DMS79 treated with DMSO at 0.1 percent for 48 hours (cell line): ENCODE data around the gene SAMM50.
A peak's percentile ranks its signal among the peaks of the same experiment; 100 is the strongest.

ENCODE experiments used
- DNase-seq: peaks from one replicate; lab custom pipeline; 2025; lab: John Stamatoyannopoulos, UW

The SAMM50 gene

DNA sequence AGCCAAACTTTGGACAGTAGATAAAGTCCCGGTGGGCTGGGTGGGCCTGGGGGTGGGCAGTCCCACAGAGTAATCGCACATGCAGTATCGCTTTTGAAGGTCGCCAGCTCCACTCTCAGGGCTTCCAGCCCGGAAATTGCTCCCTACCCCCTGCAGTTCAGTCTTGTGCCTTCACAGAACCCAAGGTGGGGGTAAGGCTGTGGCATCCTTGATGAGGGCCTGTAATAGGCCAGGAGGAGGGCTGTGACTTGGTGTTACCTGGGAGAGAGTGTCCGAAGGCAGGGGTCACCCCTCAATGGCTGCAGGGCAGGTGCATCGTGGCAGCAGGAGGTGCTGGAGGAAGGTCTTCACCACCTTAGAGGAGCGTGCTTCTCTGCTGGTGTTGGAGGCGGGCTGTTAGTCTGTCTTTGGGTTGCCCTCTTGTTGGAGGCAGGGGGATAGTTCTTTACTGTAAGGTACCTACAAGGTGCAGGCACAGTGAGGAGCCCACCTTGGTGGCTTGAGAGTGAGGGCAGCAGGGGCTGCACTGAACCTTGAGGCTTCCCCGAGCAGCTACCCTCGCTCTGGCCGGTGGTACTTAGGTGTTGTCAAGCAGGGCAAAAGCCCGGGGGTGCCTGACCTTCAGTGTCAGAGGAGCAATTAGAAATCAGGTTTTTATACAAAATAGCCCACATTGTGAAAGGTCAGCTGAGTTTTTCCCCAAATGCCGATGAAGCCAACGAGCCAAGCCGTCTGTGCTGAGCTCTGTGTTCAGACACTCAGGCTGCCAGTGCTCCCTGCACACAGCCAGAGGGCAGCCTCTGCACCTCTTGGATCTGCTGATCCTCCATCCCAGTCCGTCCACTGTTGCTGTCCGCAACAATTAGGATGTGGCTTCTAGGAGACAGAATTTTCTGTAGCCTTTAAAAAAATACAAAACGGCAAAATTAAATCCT is 21.9 kb downstream of the SAMM50 start:
- DNase-seq = no peak

DNA sequence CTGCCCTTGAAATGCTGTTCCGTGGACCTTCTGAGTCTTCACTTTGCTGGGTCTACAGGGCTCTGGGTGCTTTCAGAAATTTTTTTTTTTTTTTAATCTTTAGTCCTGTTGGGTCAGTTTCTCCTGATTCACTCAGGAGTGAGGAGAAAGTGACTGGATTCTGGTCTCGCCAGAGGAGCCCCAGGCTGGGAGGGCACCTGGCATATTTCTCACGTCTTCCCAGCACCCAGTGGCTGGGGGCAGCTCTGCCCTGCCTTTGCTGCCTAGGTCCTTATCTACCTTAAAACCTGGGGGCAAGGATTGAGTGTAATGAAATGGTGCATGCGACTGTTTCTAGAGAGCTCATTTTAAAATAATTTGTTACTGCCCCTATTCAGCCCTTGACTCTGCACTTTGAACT is 23.3 kb downstream of the SAMM50 start:
- no peak for DNase-seq

DNA sequence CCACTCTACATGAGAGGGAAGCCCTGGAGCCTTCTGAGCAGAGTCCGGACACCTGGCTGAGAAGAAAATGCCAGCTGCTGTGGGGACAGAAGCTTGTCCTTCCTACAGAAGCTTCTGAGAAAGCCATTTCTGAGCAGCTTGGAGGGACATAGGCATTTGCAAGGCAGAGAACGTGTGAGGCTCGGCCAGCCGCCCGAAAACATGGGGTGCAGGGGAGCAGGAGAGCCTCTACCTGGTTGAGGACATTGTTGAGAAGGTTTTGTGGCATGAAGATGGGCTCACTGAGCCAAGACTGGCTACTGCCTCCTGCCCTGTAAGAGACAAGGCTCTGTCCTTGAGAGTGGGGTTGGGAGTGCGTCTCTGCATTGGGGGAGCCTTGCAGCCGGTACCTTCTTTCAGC is 25.3 kb downstream of the SAMM50 start:
- no peak for DNase-seq

DNA sequence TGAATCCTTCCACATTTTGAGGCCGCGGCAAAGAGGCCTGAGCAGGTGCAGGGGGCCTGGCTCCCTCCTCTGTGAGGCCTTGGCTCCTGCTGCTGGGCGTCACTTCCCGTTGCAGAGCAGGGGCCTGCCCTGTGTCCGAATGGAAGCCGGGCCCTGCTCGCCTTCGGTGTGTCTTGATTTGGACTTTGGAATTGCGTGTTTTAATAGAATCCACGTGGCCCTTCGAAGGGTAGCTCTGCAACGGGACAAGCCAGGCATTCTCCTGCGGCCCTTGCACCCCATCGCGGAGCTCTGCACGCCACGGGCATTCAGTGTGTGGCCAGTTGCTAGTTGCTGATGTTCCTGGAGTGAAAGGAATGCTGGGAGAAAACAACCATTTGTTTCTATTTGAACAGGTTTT is 25.8 kb downstream of the SAMM50 start:
- no peak for DNase-seq

DNA sequence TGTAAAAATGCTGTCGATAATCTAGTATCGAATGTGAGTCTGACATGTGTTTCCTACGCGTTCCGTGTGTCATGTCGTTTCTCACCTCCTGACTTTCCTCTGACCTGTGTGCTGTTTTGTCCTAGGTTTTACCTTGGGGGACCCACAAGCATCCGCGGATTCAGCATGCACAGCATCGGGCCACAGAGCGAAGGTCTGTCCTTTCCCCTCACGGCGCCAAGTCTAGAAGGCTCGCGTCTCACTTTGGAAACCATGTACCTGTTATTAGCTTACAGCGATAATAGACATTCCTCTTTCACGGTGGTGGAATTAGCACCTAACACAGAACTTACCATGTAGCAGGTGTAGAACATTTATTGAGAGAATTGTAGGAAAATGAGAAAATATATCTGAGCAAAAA is 28.6 kb downstream of the SAMM50 start:
- no peak for DNase-seq

DNA sequence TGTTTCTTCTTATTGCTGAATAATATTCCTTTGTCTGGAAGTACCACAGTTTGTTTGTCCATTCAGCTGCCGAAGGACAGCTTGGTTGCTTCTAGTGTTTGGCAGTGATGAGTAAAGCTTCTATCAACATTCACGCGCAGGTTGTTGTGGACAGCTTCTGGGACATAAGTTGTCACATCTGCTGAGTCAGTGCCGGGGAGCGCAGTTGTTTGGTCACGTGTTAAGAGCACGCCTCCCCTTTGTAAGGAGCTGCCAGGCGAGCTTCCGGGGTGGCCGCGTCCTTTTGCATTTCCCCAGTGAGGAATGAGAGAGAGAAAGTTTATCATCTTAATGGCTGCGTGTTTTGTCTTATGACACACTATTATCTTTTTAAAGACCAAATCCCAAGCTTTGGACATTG is 30.3 kb downstream of the SAMM50 start:
- DNase-seq = no peak

DNA sequence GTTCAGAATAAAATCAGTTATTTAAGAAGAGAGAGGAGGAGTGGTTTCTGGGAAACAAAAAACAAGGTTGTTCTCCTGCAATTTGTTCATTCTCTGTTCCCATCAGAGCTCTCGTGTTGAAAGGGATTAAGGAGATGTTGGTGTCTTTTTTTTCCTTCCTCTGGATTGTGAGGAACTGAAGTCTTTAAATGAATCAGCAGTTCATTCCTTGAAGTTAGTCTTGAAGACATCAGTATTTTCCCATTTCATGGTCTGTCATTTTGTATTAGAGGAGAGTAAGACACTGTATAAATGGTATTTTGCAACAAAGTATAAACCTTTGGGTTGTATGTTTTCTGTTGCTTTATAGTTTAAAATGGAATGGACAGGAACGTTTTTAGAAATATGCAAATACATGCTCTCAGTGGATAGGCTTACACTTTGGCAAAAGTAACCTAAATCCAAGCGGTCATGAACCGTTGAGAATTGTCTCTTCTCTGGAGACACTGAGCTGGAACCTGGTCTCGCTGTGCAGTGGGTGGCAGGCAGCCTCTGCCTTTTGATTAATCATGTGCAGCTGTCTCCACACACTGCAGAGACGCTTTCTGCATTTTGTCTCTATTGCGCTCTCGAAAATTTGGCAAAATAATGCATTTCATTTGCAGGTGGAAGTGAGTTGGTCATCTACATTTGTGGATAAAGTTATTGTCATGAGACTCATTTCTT is 33.0 kb downstream of the SAMM50 start:
- no peak for DNase-seq

DNA sequence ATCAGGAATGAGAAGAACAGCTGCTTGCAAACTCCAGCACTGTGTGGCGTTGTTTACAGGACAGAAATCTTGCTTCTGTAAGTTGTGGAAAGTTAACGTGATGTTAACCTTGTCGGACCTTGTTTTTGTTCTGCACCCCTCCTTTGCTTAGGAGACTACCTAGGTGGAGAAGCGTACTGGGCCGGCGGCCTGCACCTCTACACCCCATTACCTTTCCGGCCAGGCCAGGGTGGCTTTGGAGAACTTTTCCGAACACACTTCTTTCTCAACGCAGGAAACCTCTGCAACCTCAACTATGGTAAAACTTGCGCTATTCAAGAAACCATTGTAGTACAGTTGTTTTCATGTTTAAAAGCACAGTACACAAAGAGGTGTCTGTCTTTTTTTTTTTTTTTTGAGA is 33.7 kb downstream of the SAMM50 start:
- DNase-seq = no peak

DNA sequence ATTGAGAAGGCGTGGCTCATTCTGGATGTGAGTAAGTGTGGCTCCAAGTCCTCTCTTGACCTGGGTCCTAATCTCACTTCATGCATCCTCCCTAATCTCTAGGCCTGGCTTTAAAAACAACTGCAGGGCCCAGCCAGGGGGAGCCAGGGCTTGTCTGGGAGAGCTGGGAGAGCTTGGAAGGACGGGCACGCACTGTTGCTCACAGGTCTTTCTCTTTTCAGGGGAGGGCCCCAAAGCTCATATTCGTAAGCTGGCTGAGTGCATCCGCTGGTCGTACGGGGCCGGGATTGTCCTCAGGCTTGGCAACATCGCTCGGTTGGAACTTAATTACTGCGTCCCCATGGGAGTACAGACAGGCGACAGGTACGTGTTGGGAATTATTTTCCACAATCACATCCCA is 34.8 kb downstream of the SAMM50 start:
- DNase-seq = no peak

DNA sequence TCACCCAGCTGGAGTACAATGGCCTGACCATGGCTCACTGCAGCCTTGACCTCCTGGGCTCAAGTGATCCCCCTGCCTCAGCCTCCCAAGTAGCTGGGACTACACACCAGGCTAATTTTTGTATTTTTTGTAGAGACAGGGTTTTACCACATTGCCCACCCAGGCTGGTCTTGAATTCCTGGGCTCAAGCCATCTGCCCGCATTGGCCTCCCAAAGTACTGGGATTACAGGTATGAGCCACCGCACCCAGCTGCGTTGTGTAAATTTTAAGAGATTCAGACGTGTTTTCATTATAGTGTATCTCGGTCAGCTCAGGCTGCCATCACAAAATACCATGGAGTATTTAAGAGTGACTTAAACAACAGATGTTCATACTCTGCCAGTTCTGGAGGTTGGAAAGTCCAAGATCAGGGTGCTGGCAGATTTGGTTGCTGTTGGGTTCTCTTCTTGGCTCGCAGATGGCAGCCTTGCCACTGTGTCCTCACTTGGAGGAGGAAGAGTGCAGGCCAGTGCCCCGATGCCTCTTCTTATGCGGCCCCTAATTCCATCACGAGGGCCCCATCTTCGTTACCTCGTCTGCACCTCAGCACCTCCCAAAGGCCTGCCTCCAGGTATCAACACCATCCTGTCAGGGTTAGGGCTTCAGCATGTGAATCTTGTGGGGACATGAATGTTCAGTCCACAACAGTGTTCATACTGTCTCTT is 36.2 kb downstream of the SAMM50 start:
- no peak for DNase-seq

DNA sequence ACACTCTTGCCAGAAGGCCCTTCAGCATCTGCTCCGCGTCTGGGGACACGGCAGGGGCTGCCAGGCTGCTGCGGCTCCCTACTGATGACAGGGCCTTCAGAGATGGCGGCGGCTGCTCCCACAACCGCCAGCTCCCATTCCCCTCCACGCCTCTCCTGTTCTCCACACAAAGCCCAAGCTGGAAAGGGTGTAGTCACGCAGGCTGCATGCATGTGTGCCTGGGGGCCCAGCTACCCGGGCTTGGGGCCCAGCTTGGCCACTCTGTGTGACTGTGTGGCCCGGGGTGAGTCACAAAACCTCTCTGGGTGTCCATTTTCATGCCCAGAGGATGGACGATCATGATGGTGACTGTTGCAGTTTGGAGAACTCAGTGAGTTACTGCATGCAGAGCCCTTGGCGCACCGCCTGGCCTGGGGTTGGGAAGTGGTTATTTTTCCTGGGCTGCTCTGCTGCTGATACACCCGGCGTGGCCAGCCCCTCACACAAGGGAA is 37.1 kb downstream of the SAMM50 start:
- no peak for DNase-seq

DNA sequence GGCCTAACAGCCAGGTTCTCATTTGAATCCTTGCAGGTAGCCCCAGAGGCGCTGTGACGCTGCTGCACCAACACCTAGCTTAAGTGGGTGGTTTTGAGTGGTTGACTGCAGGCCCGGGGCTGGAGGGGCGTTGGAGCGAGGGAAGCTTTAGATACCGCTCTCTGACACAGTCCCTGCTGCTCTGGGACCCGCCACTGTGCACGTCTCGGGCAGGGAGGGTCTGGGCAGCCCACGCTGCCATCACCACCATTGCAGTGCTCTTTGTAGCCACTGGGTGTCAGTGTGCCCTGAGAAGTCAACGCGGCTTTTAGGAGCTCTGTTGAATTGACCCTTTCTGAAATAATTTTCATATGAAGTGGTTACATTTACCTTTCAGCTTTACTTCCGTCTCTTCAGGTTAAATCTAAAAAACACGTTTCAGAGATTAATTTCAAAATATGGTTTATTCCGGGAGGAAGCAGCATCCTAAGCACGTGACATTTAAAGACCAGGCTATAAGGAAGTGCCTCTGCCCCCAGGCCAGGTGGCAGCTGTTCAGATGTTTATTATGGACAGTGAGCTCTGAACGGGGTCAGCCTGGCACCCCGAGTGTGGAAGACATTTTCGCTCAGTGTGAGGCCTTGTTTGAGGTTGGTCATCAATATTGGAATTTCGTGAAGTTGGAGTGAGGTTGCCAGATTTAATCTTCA is 38.0 kb downstream of the SAMM50 start:
- DNase-seq = peak; percentile 2

DNA sequence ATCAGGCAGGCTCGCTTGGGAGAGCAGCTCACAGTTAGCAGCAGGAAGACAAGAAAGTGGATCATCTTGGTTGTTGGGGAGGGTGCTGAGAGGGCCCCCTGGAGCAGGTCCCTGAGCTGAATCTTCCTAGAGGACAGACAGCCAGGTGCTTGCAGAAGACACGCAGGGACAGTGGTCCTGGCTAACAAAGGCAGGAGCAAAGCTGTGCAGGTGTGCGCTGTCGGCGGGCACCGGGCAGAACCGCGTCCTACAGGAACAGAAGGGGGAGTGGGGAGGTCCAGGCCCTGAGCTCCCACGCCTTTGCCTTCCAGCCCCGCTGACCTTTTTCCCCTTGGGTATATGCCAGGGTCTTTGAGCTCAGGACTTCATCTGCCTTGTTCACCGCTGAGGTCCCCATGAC is 38.8 kb downstream of the SAMM50 start:
- DNase-seq = no peak

DNA sequence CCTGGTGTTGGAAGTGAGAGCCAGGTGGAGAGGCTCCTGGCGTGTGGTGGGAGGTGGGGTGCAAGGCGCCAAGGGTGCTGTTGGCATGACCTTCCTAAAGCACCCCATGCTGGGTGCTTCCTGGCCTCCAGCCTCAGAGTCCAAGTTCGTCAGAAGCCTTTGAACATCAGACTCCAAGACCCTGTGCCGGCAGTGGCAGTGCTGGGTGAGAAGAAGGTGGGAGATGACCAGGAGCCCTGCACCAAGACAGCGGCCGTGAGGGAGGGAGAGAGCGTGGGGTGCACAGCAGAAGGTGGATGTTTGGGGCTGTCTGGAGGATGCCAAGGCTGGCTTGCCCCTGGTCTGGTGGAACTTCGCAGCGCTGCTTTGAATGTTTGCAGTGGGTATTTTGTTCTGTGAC is 39.2 kb downstream of the SAMM50 start:
- no peak for DNase-seq

DNA sequence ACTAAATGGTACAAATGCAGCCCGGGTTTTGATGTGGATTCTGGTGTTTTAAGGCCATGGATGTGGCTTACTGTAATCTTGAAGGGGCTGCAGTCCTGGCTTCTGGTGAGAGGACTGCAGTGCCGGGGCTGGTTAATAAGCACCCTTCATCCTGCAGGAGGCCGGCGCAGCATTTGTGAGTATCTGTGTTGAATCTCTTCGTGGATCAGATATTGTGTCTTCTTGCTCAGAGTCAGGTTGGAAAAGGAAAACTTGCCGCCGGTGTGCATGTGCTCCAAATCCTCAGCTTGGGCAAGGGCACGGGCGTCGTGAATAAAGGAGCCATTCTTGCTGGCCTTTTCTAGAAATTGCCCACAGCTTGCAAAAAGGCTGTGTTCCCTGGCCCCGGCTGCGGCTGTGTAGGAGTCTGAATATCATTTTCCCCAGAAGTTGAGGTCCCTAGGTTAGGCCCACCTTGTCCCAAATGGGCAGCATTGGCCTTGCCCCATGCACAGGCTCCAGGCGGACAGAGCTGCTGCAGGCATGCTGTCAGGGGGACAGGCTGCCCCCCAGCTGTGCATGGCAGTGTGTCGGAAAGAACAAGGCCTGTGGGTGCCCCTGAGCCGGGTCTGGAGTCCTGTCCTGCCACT is 39.9 kb downstream of the SAMM50 start:
- DNase-seq = no peak

DNA sequence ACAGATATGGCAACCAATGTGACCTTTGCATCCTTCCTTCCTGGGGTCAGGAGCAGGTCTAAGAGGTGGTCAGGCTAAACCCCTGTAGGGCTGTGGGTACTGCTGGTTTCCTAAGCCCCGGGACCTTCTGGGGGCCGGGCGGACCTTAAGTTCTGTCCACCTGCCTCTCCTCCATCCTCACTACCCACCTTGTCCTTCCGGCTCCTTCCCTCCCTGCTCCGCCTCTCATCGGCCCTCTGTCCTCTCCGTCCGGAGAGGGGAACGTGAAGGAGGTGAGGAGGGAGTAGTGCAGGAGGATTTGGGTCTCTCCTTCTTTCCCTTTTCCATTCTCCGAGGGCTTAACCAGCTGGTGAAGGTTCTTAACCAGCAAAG is 40.5 kb downstream of the SAMM50 start:
- no peak for DNase-seq

DNA sequence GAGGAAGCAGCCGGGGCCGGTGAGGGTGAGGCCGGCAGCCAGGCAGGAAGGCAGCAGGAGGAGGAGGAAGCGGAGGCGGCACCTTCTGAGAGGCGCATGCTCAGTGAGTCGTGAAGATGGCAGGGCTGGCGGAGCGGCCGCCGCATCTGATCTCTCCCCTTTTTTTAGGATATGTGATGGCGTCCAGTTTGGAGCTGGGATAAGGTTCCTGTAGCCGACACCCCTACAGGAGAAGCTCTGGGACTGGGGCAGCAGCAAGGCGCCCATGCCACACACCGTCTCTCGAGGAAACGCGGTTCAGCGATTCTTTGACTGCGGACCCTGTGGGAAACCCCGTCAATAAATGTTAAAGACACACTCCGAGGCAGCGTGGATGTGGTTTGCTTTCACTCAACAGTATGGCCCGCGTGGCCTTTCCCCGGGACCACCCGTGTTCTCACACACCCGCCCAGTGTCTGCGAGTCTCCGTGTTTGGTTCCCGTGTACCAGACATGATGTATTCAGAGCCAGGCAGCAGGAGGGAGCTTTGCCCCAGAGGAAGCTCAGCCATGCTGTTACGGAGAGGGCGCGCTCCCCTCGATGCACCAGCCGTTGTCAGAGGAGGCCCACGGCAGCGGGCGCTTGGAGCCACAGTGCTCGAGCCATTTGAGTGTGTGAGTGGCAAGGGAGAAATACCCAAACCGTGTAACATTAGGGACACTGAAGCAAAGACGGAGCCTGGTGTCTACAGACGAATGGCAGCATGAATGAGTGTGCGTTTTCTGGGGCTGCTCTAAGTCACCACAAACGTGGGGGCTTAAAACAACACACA is 41.1 kb downstream of the SAMM50 start:
- no peak for DNase-seq

DNA sequence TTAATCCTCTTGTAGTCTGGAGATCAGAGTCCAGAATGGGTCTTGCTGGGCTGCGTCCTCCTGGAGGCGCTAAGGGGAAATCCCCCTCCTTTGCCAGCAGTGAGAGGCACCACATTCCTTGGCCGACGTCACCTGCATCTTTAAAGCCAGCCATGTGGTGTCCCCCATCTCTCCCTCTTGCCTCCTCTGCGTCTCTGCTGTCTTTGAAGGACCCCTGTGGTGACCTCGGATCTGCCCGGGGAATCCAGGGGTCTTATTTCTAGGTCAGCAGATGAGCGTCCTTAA is 41.7 kb downstream of the SAMM50 start:
- no peak for DNase-seq

DNA sequence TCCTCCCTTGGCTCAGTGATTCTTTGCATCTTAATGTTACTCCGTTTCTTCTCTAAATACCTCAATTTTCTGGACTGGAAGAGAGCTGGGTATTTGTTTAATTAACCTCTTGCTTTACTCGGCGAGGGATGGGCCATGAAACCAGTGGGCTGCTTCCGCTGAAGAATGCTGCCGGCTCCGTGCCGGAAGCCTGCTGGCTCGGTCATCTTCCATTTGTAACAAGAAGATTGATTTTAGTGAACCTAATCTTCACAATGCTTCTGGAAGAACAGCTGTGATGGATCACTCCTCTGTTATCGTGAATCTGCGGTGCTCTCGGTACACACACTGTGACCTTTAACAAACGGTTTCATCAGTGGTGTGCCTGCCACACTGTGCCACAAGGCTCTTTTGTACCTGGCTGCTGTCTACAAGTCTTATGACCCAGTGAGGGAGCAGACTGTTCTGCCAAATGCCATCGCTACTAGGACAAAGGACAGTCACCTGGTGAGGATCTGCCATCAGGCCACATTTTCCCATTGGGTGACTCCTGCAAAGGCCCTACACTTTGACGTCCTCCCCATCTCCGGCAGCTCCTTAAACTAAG is 43.5 kb downstream of the SAMM50 start:
- no peak for DNase-seq

DNA sequence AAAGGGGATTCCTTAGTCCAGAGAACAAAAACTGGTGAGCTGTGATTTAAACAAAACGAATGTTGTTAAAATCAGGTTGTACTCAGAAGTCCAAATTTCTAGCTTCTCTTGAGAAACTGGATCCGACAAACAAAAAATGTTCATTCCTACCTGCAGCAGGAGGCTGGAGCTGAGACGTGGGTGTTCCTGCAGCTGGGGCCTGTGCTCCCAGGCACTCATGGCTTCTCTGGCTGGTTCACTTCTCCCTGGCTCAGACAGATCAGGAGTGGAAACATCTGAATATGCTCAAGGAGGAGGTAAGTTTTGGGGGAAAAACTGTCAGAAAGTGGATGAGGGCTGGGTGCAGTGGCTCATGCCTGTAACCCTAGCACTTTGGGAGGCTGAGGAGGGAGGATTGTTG is 44.1 kb downstream of the SAMM50 start:
- DNase-seq = no peak

DNA sequence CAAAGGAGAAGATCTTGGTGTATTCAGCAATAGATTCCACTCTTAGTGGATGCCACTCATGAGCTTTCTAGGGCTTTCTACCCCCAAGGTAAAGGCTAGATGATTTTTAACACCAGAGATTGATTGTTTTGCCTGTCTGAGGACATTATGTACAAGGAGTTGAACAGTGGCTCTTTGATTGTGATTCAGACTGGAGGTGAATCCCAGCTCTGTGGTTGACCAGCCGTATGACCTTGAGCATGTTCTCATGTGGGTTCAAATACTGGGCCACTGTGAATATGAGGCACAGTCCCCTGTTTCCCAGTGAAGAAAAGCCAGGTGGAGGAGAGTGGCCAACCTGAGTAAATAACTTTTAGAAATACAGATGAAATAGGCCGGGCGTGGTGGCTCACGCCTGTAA is 44.9 kb downstream of the SAMM50 start:
- DNase-seq = no peak
